ENCODE results near the gene MROH8.

Gene MROH8

GRCh38 chr20:37209661-37210314, 30.4 kb upstream of the MROH8 start:
- Histone ChIP-seq H3K4me3 (ENCODE audit: low read length) (no peak overlapping the region), H3K27ac (ENCODE audit: low read length) (no peak overlapping the region), H3K4me2 (ENCODE audit: low read depth, low read length) (no peak overlapping the region), H3F3A (ENCODE audit: insufficient read depth, low read length) (no peaks in the 10 kb centered on the region), H3K9me3 (replicated peaks; ENCODE audit: insufficient read depth, low read length) (no peaks in the 10 kb centered on the region), H4K20me1 (ENCODE audit: insufficient read depth, low read length) (no peaks in the 10 kb centered on the region), H3K9ac (ENCODE audit: low read length) (no peak overlapping the region), H3K4me1 (ENCODE audit: low read length) (no peaks in the 10 kb centered on the region), H3K27me3 (replicated peaks; ENCODE audit: insufficient read depth, low read length) (no peaks in the 10 kb centered on the region), H3K9me2 (replicated peaks; ENCODE audit: insufficient read depth, low read length) (no peaks in the 10 kb centered on the region), H3K79me2 (ENCODE audit: low read length) (peaks cover 24% of the 10 kb centered on the region), H3K36me3 (replicated peaks; ENCODE audit: insufficient read depth, low read length) (peaks cover 31% of the 10 kb centered on the region; the same call in 1 of the 2 replicates), H2AFZ (ENCODE audit: low read length) (no peak overlapping the region)
- TF ChIP-seq CTCF (IDR thresholded peaks at IDR 0.05; ENCODE audit: low read length) (no peak), EZH2phosphoT487 (IDR thresholded peaks at IDR 0.05; ENCODE audit: low read length) (no peak), EZH2 (optimal IDR thresholded peaks at IDR 0.05; ENCODE audit: low read depth, low read length) (no peak)
- DNase-seq = no peak

- no peaks in the 10 kb centered on the region for H3K27me3 ChIP-seq (replicated peaks; ENCODE audit: insufficient read depth, low read length)
- TF ChIP-seq EZH2 (optimal IDR thresholded peaks at IDR 0.05; ENCODE audit: low read depth, low read length) (no peak), EZH2phosphoT487 (IDR thresholded peaks at IDR 0.05; ENCODE audit: low read length) (no peak), CTCF (IDR thresholded peaks at IDR 0.05; ENCODE audit: low read length) (no peak)
- DNase-seq = no peak
- no peak overlapping the region for H3K4me3 ChIP-seq (ENCODE audit: low read length)
- no peak overlapping the region for H3K9ac ChIP-seq (ENCODE audit: low read length)
- no peak overlapping the region for H3K27ac ChIP-seq (ENCODE audit: low read length)
- no peaks in the 10 kb centered on the region for H3K9me2 ChIP-seq (replicated peaks; ENCODE audit: insufficient read depth, low read length)
- no peaks in the 10 kb centered on the region for H4K20me1 ChIP-seq (ENCODE audit: insufficient read depth, low read length)
- peaks cover 30% of the 10 kb centered on the region for H3K79me2 ChIP-seq (ENCODE audit: low read length)
- no peaks in the 10 kb centered on the region for H3F3A ChIP-seq (ENCODE audit: insufficient read depth, low read length)
- H2AFZ ChIP-seq (ENCODE audit: low read length) = no peak overlapping the region
- H3K4me1 ChIP-seq (ENCODE audit: low read length) = no peaks in the 10 kb centered on the region
- no peak overlapping the region for H3K4me2 ChIP-seq (ENCODE audit: low read depth, low read length)
- peaks cover 33% of the 10 kb centered on the region for H3K36me3 ChIP-seq (replicated peaks; ENCODE audit: insufficient read depth, low read length)
- H3K9me3 ChIP-seq (replicated peaks; ENCODE audit: insufficient read depth, low read length) = no peaks in the 10 kb centered on the region
Observed at GRCh38 chr20:37209193-37209592, 29.8 kb upstream of the MROH8 start.

GRCh38 chr20:37207171-37207570, 27.8 kb upstream of the MROH8 start:
- Histone ChIP-seq H3K9ac (ENCODE audit: low read length) (no peak overlapping the region), H3K27me3 (replicated peaks; ENCODE audit: insufficient read depth, low read length) (no peaks in the 10 kb centered on the region), H3F3A (ENCODE audit: insufficient read depth, low read length) (no peaks in the 10 kb centered on the region), H3K4me1 (ENCODE audit: low read length) (no peaks in the 10 kb centered on the region), H3K9me3 (replicated peaks; ENCODE audit: insufficient read depth, low read length) (no peaks in the 10 kb centered on the region), H3K4me3 (ENCODE audit: low read length) (no peak overlapping the region), H3K4me2 (ENCODE audit: low read depth, low read length) (no peak overlapping the region), H2AFZ (ENCODE audit: low read length) (no peak overlapping the region), H3K9me2 (replicated peaks; ENCODE audit: insufficient read depth, low read length) (no peaks in the 10 kb centered on the region), H3K79me2 (ENCODE audit: low read length) (peaks cover 49% of the 10 kb centered on the region), H4K20me1 (ENCODE audit: insufficient read depth, low read length) (peaks cover 3% of the 10 kb centered on the region; the same call in 1 of the 2 replicates), H3K36me3 (replicated peaks; ENCODE audit: insufficient read depth, low read length) (peaks cover 26% of the 10 kb centered on the region), H3K27ac (ENCODE audit: low read length) (no peak overlapping the region)
- no peak for DNase-seq
- TF ChIP-seq CTCF (IDR thresholded peaks at IDR 0.05; ENCODE audit: low read length) (no peak), EZH2phosphoT487 (IDR thresholded peaks at IDR 0.05; ENCODE audit: low read length) (no peak), EZH2 (optimal IDR thresholded peaks at IDR 0.05; ENCODE audit: low read depth, low read length) (no peak)
